IMR-90 (cell line): ENCODE results near the gene ACYP2. TPM values are rescaled to one million over a fixed set of nuclear protein-coding genes. Genes with fewer than 3 reads are reported as not detected.

Source experiments
- ATAC-seq: fragments of 200-7000 bp; cut with Tn5 transposase; 2 replicates; pipeline ENCODE4 v1.9.1; 2020; ENCODE audit warnings: low read depth, mild to moderate bottlenecking, moderate library complexity
- BruUV-seq: library from RNA; stranded (reverse); fragments of 400-500 nt; replicated peaks from 2 replicates; lab custom pipeline; 2021; lab: Mats Ljungman, UMichigan
- CTCF ChIA-PET: fragments of 300-600 bp; formaldehyde crosslinking; extraction: SDS; loops from one replicate; lab custom pipeline; 2021; ENCODE audit warnings: antibody characterized with exemption; lab: Yijun Ruan, JAX
- POLR2A ChIA-PET: fragments of 300-600 bp; sonication (Branson Sonifier 250); formaldehyde crosslinking; loops from one replicate; lab custom pipeline; 2022; ENCODE audit warnings: antibody characterized with exemption; ENCODE audit not compliant: unreplicated experiment; lab: Charles Lee
- DNase-seq: peaks from one replicate; pipeline ENCODE4 v3.0.0; 2013
- H2AFZ ChIP-seq: replicated peaks from 2 replicates; pipeline ENCODE3; 2013; ENCODE audit warnings: low read length, mild to moderate bottlenecking; ENCODE audit not compliant: poor library complexity
- H2AK5ac ChIP-seq: 2 replicates; pipeline ENCODE4 v1.6.1; 2013; ENCODE audit warnings: low read depth, low read length, inconsistent platforms
- H2AK9ac ChIP-seq: replicated peaks from 2 replicates; pipeline ENCODE3; 2013; ENCODE audit warnings: mild to moderate bottlenecking, low read depth, low read length, moderate library complexity; ENCODE audit not compliant: poor library complexity
- H2BK120ac ChIP-seq: 2 replicates; pipeline ENCODE4 v1.6.1; 2013; ENCODE audit warnings: low read depth, low read length, inconsistent platforms
- H2BK15ac ChIP-seq: 3 replicates; pipeline ENCODE4 v1.6.1; 2013; ENCODE audit warnings: low read depth, low read length, inconsistent platforms
- H2BK20ac ChIP-seq: 2 replicates; pipeline ENCODE4 v1.6.1; 2013; ENCODE audit warnings: low read depth, mild to moderate bottlenecking, inconsistent platforms, low read length, moderate library complexity
- H2BK5ac ChIP-seq: 2 replicates; pipeline ENCODE4 v1.6.1; 2013; ENCODE audit warnings: mild to moderate bottlenecking, low read depth, low read length, inconsistent platforms; ENCODE audit not compliant: poor library complexity, severe bottlenecking
- H3K14ac ChIP-seq: replicated peaks from 2 replicates; pipeline ENCODE4 v1.6.1; 2013; ENCODE audit warnings: low read depth, low read length, inconsistent platforms
- H3K18ac ChIP-seq: 2 replicates; pipeline ENCODE4 v1.6.1; 2013; ENCODE audit warnings: low read depth, low read length, control low read depth
- H3K23ac ChIP-seq: 2 replicates; pipeline ENCODE4 v1.6.1; 2013; ENCODE audit warnings: low read depth, low read length, inconsistent platforms
- H3K27ac ChIP-seq: 2 replicates; pipeline ENCODE4 v1.5.1; 2013; ENCODE audit warnings: mild to moderate bottlenecking, control low read depth, low read length; ENCODE audit not compliant: insufficient read depth
- H3K27me3 ChIP-seq: 2 replicates; pipeline ENCODE4 v1.6.1; 2013; ENCODE audit warnings: low read length; ENCODE audit not compliant: control insufficient read depth, insufficient read depth
- H3K36me3 ChIP-seq: 2 replicates; pipeline ENCODE4 v1.6.1; 2013; ENCODE audit warnings: low read length, mixed read lengths; ENCODE audit not compliant: control insufficient read depth, insufficient read depth
- H3K4ac ChIP-seq: 2 replicates; pipeline ENCODE4 v1.6.1; 2013; ENCODE audit warnings: low read depth, low read length, inconsistent platforms
- H3K4me1 ChIP-seq: 2 replicates; pipeline ENCODE4 v1.6.1; 2013; ENCODE audit warnings: low read length, mixed read lengths; ENCODE audit not compliant: control insufficient read depth, insufficient read depth
- H3K4me2 ChIP-seq: 2 replicates; pipeline ENCODE4 v1.6.1; 2013; ENCODE audit warnings: low read depth, mild to moderate bottlenecking, control low read depth, low read length, moderate library complexity
- H3K4me3 ChIP-seq: 2 replicates; pipeline ENCODE4 v1.5.1; 2013; ENCODE audit warnings: low read depth, mild to moderate bottlenecking, control low read depth, low read length, moderate library complexity; ENCODE audit not compliant: insufficient read depth
- H3K56ac ChIP-seq: 2 replicates; pipeline ENCODE4 v1.6.1; 2013; ENCODE audit warnings: low read length, inconsistent platforms; ENCODE audit not compliant: insufficient read depth; ENCODE audit errors: extremely low read depth
- H3K79me1 ChIP-seq, 2 experiments: 2 replicates each; pipeline ENCODE4 v1.6.1; 2013; ENCODE audit warnings: low read length in 2 of 2, inconsistent platforms in 1 of 2, low read depth in 1 of 2
- H3K9ac ChIP-seq: 2 replicates; pipeline ENCODE4 v1.6.1; 2013; ENCODE audit warnings: low read depth, low read length, control low read depth
- H3K9me1 ChIP-seq: 2 replicates; pipeline ENCODE4 v1.6.1; 2013; ENCODE audit warnings: low read length, inconsistent platforms; ENCODE audit not compliant: insufficient read depth
- H3K9me3 ChIP-seq: 2 replicates; pipeline ENCODE4 v1.6.1; 2013; ENCODE audit warnings: low read length; ENCODE audit not compliant: control insufficient read depth, insufficient read depth
- H4K20me1 ChIP-seq: 2 replicates; pipeline ENCODE4 v1.6.1; 2013; ENCODE audit warnings: low read length, inconsistent platforms; ENCODE audit not compliant: insufficient read depth
- H4K5ac ChIP-seq: 2 replicates; pipeline ENCODE4 v1.6.1; 2013; ENCODE audit warnings: mild to moderate bottlenecking, low read depth, low read length, control low read depth
- H4K8ac ChIP-seq, 2 experiments: 2 replicates each; pipeline ENCODE4 v1.6.1; 2013; ENCODE audit warnings: low read depth in 2 of 2, low read length in 2 of 2, control low read depth in 1 of 2, inconsistent platforms in 1 of 2
- H4K91ac ChIP-seq: 2 replicates; pipeline ENCODE4 v1.6.1; 2013; ENCODE audit warnings: low read depth, low read length, inconsistent platforms; ENCODE audit not compliant: insufficient read depth
- BHLHE40 ChIP-seq: fragments of 150-350 bp; IDR thresholded peaks from 2 replicates; pipeline ENCODE4 v1.6.1; 2016; ENCODE audit warnings: mild to moderate bottlenecking, low read depth, low read length
- CEBPB ChIP-seq: IDR thresholded peaks from 2 replicates; pipeline ENCODE4 v1.6.1; 2012; ENCODE audit warnings: low read depth, low read length, improper control_type of control experiment
- CHD1 ChIP-seq: IDR thresholded peaks from 2 replicates; pipeline ENCODE4 v1.6.1; 2012; ENCODE audit warnings: low read depth, low read length, improper control_type of control experiment
- CTCF ChIP-seq: conservative IDR thresholded peaks from 2 replicates; pipeline ENCODE4 v1.5.1; 2012; ENCODE audit warnings: mild to moderate bottlenecking, low read depth, low read length, improper control_type of control experiment
- ELK1 ChIP-seq: fragments of 150-350 bp; IDR thresholded peaks from 2 replicates; pipeline ENCODE4 v1.6.1; 2016; ENCODE audit warnings: low read depth, mild to moderate bottlenecking, low read length, moderate library complexity, borderline replicate concordance
- FOS ChIP-seq: fragments of 150-350 bp; IDR thresholded peaks from 2 replicates; pipeline ENCODE4 v1.6.1; 2016; ENCODE audit warnings: low read depth, low read length
- MAFK ChIP-seq: IDR thresholded peaks from 2 replicates; pipeline ENCODE4 v1.6.1; 2012; ENCODE audit warnings: low read depth, low read length, improper control_type of control experiment
- MAZ ChIP-seq: IDR thresholded peaks from 2 replicates; pipeline ENCODE4 v1.6.1; 2012; ENCODE audit warnings: low read depth, mild to moderate bottlenecking, low read length, improper control_type of control experiment, moderate library complexity, borderline replicate concordance
- MXI1 ChIP-seq: IDR thresholded peaks from 2 replicates; pipeline ENCODE4 v1.6.1; 2012; ENCODE audit warnings: low read depth, mild to moderate bottlenecking, low read length, moderate library complexity, borderline replicate concordance
- NFE2L2 ChIP-seq: fragments of 150-350 bp; IDR thresholded peaks from 2 replicates; pipeline ENCODE4 v1.6.1; 2016; ENCODE audit warnings: low read depth, mild to moderate bottlenecking, low read length
- RAD21 ChIP-seq: IDR thresholded peaks from 2 replicates; pipeline ENCODE4 v1.6.1; 2012; ENCODE audit warnings: low read length, improper control_type of control experiment
- RCOR1 ChIP-seq: IDR thresholded peaks from 2 replicates; pipeline ENCODE4 v1.6.1; 2012; ENCODE audit warnings: mild to moderate bottlenecking, low read length, improper control_type of control experiment; ENCODE audit not compliant: insufficient replicate concordance
- RFX5 ChIP-seq: IDR thresholded peaks from 2 replicates; pipeline ENCODE4 v1.8.0; 2012; ENCODE audit warnings: low read depth, mild to moderate bottlenecking, low read length, moderate library complexity
- SMC3 ChIP-seq: fragments of 150-350 bp; IDR thresholded peaks from 2 replicates; pipeline ENCODE4 v1.6.1; 2016; ENCODE audit warnings: low read depth, mild to moderate bottlenecking, antibody characterized with exemption, low read length, moderate library complexity
- WGBS, 2 experiments: methylation state at CpG; one replicate each; pipeline versions ENCODE4 v1.1.5 to v1.1.7; 2013; ENCODE audit warnings: missing lambda C conversion rate in 2 of 2; ENCODE audit not compliant: insufficient read length in 1 of 2; ENCODE audit errors: extremely low coverage in 2 of 2; 5-methylcytosine and 5-hydroxymethylcytosine counted together
- dilution Hi-C: fragments of 300-500 bp; cut with HindIII; formaldehyde crosslinking; loops from one replicate; pipeline ENCODE4 v1.14.3; 2018; ENCODE audit warnings: low sequenced_read_pairs; ENCODE audit not compliant: unreplicated experiment
- in situ Hi-C: fragments of 300-500 bp; cut with MboI; formaldehyde crosslinking; loops from 3 replicates; pipeline ENCODE4 v1.14.3; 2019; ENCODE audit warnings: low sequenced_read_pairs, inconsistent platforms, mixed read lengths
- intact Hi-C: fragments of 100-400 bp; cut with micrococcal nuclease; formaldehyde crosslinking; loops from 2 replicates; pipeline ENCODE4 v1.10.0; 2022
- polyA plus RNA-seq, 3 experiments: library from polyadenylated mRNA; depleted of rRNA; stranded (reverse); fragments of >200 nt; gene quantifications; 2 replicates each; pipeline ENCODE4 v1.2.3, GENCODE V29; 2012; ENCODE audit warnings: low replicate concordance in 1 of 3
- total RNA-seq: library from RNA; depleted of rRNA; stranded (reverse); fragments of >200 nt; gene quantifications from 2 replicates; pipeline ENCODE4 v1.2.3, GENCODE V29; 2012
- TF ChIP-seq, protein P1 (sequence below): fragments of 150-350 bp; IDR thresholded peaks from 2 replicates; pipeline ENCODE4 v1.6.1; 2017; ENCODE audit warnings: mild to moderate bottlenecking, antibody characterized with exemption, low read length, low read depth

ACYP2 gene
- total and polyA plus RNA-seq, 2 of the 4 experiments (the other 2 are of a cell fraction) = 3.9 to 7.4 TPM

DNA sequence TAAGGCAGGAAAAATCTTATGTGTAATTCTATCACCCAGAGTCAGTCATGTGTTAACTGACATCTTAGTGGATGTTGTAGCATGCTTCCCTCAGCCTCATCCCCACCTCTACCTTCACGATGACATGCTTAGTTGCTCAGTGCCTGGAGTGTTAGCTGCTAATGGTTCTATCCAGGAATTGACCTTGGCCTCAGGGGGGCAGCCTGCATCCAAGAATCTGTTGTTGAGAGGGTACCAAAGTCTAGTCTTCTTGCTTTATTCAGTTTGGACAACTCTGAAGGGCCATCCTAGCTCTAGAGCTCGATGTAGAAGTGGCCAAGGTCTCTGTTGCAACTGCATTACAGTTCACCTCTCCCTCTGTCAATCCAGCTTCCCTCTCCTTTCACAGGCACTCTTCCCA, 61.2 kb downstream of the ACYP2 start:
- H3K27ac ChIP-seq = no peak overlapping the region
- no peaks in the 10 kb centered on the region for H3K36me3 ChIP-seq
- no peak overlapping the region for H3K18ac ChIP-seq
- intact Hi-C loops (loop anchor here (1.0 kb wide), 2 partner anchors 395 to 528 kb away; no protein-coding TSS in a partner anchor), dilution Hi-C loops (no loop called here), in situ Hi-C loops (no loop called here)
- H3K27me3 ChIP-seq = no peaks in the 10 kb centered on the region
- no peak overlapping the region for H3K9ac ChIP-seq
- no peak overlapping the region for H2AK5ac ChIP-seq
- H3K56ac ChIP-seq = no peak overlapping the region
- H3K14ac ChIP-seq = 0 out of 2 replicates have a peak overlapping the region, but pooled peaks have one; percentile 50
- H2AK9ac ChIP-seq = no peak overlapping the region
- H3K23ac ChIP-seq = no peak overlapping the region
- H4K5ac ChIP-seq = no peak overlapping the region
- BruUV-seq = no TSS peak
- ChIA-PET POLR2A (no interaction called here), CTCF (interaction anchor here (0.6 to 1.2 kb wide), 8 partner anchors 9 to 528 kb away, joined by 3 to 6 read pairs (median 3); no protein-coding TSS in a partner anchor)
- no peaks in the 10 kb centered on the region for H3K79me1 ChIP-seq
- no peak overlapping the region for H2BK120ac ChIP-seq
- H2AFZ ChIP-seq = peak overlapping the region; percentile 46
- no peaks in the 10 kb centered on the region for H3K9me1 ChIP-seq
- H3K4ac ChIP-seq = no peak overlapping the region
- no peaks in the 10 kb centered on the region for H3K9me3 ChIP-seq
- no peaks in the 10 kb centered on the region for H4K20me1 ChIP-seq
- no peak overlapping the region for H2BK15ac ChIP-seq
- H4K8ac ChIP-seq = no peak overlapping the region
- ATAC-seq (peak; percentile 85), DNase-seq (peak; percentile 46)
- no peak overlapping the region for H4K91ac ChIP-seq
- no peak overlapping the region for H3K4me2 ChIP-seq
- peak; percentile 79 for TF ChIP-seq RAD21
- TF ChIP-seq, protein P1, sequence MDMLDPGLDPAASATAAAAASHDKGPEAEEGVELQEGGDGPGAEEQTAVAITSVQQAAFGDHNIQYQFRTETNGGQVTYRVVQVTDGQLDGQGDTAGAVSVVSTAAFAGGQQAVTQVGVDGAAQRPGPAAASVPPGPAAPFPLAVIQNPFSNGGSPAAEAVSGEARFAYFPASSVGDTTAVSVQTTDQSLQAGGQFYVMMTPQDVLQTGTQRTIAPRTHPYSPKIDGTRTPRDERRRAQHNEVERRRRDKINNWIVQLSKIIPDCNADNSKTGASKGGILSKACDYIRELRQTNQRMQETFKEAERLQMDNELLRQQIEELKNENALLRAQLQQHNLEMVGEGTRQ = no peak
- TF ChIP-seq MAFK = no peak
- TF ChIP-seq CTCF = peak; percentile 61
- no peak for TF ChIP-seq BHLHE40
- no peak for TF ChIP-seq ELK1
- TF ChIP-seq CEBPB = no peak
- TF ChIP-seq CHD1 = no peak
- TF ChIP-seq FOS = no peak
- no peak for TF ChIP-seq MAZ
- TF ChIP-seq RFX5 = no peak
- peak; percentile 58 for TF ChIP-seq SMC3
- TF ChIP-seq MXI1 = no peak
- no peak for TF ChIP-seq NFE2L2
- no peak for TF ChIP-seq RCOR1
- WGBS, 2 experiments = no CpG with 5 or more reads among the region's 2 CpGs
- H3K4me3 ChIP-seq = no peak overlapping the region
- no peaks in the 10 kb centered on the region for H3K4me1 ChIP-seq
- no peak overlapping the region for H2BK20ac ChIP-seq
- H2BK5ac ChIP-seq = no peak overlapping the region
